Stimulated activated CD8-positive, alpha-beta memory T cell treated with anti-CD3 and anti-CD28 coated beads, Interleukin-4, amount 100 ng/mL, for 4 hours (primary cell): ENCODE results near the gene POLH.
A peak's percentile ranks its signal among the peaks of the same experiment; 100 is the strongest.
"Not testable (repeated sequence)": the region's sequence is repeated elsewhere in the genome, so short reads cannot be mapped to it uniquely, and the experiment has no call there.

Source experiments
- DNase-seq, 2 donors: peaks; one replicate each; pipeline ENCODE4 v3.0.0-alpha.2; 2020; ENCODE audit warnings: low read depth in 2 of 2, low spot score in 1 of 2

POLH gene

GRCh38 chr6:43629505-43630300, 53.7 kb downstream of the POLH start:
- peak; percentile 56 to 70 for DNase-seq

GRCh38 chr6:43630980-43631619, 55.1 kb downstream of the POLH start:
- DNase-seq = no peak

- DNase-seq = not testable (repeated sequence)
Observed at GRCh38 chr6:43633002-43633401, 57.0 kb downstream of the POLH start.

GRCh38 chr6:43634702-43635303, 58.8 kb downstream of the POLH start:
- no peak for DNase-seq

GRCh38 chr6:43635387-43636307, 59.7 kb downstream of the POLH start, which contains the start of gene MAD2L1BP:
Gene MAD2L1BP, plus strand, starts transcription at chr6:43635840. Its CDS starts 36 bp downstream, at chr6:43635876.
- peak; percentile 70 to 76 for DNase-seq

- no peak for DNase-seq
Observed at GRCh38 chr6:43636308-43636659, 60.3 kb downstream of the POLH start.

- DNase-seq = no peak
Observed at GRCh38 chr6:43639984-43640800, 64.2 kb downstream of the POLH start.

- DNase-seq = peak; percentile 27
Observed at GRCh38 chr6:43644940-43645612, 69.1 kb downstream of the POLH start, which contains the start of gene RSPH9. Gene RSPH9, plus strand, starts transcription at chr6:43645036. Its CDS starts 63 bp downstream, at chr6:43645099.

GRCh38 chr6:43645613-43645964, 69.6 kb downstream of the POLH start:
- DNase-seq = no peak

- no peak for DNase-seq
Observed at GRCh38 chr6:43647613-43648012, 71.6 kb downstream of the POLH start.

- no peak for DNase-seq
Observed at GRCh38 chr6:43648248-43648647, 72.3 kb downstream of the POLH start.

GRCh38 chr6:43652822-43653221, 76.8 kb downstream of the POLH start:
- DNase-seq = not testable (repeated sequence)

GRCh38 chr6:43657221-43657802, 81.3 kb downstream of the POLH start:
- DNase-seq = no peak

- DNase-seq = no peak
Observed at GRCh38 chr6:43658161-43658560, 82.2 kb downstream of the POLH start.

GRCh38 chr6:43662948-43663347, 87.0 kb downstream of the POLH start:
- DNase-seq = not testable (repeated sequence)
